NCI-H748 treated with DMSO at 0.1 percent for 48 hours (cell line): Measurements from ENCODE around the gene SULF2.

Experiments
- DNase-seq: peaks from one replicate; lab custom pipeline; 2025; lab: John Stamatoyannopoulos, UW

Gene SULF2

GRCh38 chr20:47711046-47711752 lies 74.1 kb downstream of the SULF2 start:
- no peak for DNase-seq

DNA sequence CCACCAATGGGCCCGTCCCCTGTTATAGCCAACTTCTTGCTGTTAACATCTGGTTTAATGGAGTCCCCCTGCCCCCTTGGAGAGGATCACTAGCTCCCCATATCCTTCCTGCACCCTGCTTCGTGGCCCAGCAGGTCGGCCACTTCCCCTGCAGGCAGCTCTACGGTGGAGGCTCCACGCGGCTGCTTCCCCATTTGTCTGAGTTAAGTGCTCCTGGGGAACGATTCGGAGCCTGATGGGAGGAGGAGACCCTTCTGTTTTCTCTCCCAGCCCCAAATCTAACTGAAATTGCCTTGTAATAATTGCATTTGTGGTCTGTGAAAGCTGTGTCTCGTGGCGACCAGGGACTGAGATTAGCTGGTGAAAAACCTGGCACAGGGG lies 74.6 kb downstream of the SULF2 start:
- no peak for DNase-seq

- no peak for DNase-seq
These were observed 76.1 kb downstream of the SULF2 start for GRCh38 chr20:47708953-47709833.

DNA sequence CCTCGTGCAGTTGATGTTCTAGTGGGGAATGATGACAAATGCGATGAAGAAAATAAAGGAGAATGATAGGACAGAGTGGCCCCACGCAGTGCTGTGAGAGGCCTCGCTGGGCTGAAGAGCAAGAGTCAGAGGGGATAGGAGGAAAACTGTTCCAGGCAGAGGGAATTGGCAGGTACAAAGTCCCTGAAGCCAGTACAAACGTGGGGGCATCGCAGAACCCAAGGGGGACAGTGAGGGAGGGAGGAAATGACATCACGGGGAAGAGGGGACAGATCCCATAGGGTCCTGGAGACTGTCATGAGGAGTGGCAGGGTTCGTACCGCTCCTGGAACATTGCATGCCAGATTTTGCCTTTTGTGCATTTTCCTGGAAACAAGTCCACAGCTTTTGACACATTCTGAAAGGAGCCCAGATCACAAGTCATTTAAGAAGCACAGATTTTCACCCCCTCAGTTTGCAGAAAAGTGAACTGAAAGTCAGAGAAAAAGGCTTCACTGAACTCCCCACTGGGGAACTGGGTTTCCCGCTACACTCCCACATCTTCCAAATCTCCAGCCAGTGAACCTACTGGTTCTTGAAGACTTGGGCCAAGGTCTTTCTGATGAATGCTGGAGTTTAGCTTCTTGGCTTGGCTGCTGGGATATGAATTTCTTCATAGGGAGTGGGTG lies 77.0 kb downstream of the SULF2 start:
- DNase-seq: no peak

DNA sequence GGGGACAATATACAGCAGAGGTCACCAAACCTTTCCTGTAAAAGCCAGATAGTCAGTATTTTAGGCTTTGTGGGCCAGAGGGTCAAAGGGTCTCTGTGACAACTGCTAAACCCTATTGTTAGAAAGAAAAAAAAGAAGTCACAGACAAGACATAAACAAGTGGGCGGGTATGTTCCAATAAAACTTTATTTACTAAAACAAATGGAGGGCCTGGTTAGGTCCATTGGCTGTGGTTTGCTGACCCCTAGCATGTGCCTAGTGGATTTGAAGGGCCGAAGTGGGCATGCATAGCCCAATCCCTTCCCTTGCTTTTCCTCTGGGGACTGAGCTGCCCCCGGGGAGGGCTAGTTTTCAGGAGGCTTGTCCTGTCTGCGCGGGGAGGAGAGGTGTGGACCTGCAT lies 78.9 kb downstream of the SULF2 start:
- no peak for DNase-seq

DNA sequence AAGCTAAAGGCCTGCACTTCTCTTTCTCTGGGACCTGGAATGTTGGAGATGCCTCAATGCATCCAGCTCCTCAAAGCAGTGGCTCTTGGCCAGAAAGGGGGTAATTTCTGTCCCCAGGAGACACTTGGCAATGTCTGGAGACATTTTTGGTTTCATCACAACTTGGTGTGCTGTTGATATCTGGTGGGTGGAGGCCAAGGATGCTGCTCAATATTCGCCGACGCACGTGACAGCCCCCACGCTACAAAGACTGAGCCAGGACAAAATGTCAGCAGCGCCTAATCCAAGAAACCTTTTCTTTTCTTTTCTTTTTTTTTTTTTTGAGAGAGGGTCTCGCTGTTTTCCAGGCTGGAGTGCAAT lies 79.8 kb downstream of the SULF2 start:
- DNase-seq: no peak

- no peak for DNase-seq
These were observed 80.4 kb downstream of the SULF2 start for GRCh38 chr20:47704746-47705496.

DNA sequence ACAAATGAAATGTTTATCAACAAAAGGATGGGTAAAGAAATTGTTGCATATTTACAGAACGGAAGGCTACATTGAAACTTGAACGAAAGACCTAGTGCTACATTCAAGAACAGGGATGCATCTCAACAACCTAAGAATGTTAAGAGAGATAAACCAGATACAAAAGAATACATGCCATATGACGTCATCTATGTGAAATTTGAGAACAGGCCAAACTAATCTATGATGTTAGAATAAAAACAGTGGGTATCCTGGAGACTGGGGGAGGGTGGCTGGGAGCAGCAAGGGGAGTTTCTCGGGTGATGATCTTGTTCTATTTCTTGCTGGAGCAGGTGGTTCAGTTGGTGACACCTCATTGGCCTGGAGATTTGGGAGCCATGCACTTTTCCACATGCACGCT lies 81.5 kb downstream of the SULF2 start:
- no peak for DNase-seq

- no peak for DNase-seq
These were observed 83.7 kb downstream of the SULF2 start for GRCh38 chr20:47701612-47702011.

- no peak for DNase-seq
These were observed 85.0 kb downstream of the SULF2 start for GRCh38 chr20:47700327-47700726.

- no peak for DNase-seq
These were observed 85.5 kb downstream of the SULF2 start for GRCh38 chr20:47699818-47700217.

- DNase-seq: no peak
These were observed 87.1 kb downstream of the SULF2 start for GRCh38 chr20:47698142-47698541.

DNA sequence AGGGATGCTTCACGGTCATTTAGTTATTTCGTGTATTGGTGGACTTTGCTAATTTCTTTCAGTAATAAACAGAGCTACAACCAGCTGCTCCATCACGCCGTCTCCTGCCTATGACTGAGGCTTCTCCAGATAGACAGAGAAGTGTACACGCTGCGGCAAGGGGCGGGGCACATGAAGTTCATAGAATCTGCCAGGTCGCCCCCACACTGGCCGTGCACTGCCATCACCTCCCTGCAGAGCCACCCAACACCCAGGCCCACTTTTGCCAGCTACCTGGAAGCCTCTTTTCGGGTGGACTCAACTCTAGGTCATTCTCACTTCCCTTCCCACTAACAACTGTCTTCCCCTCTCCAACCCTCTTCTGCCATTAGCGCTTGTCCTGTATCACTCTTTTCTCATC lies 88.4 kb downstream of the SULF2 start:
- no peak for DNase-seq

GRCh38 chr20:47694021-47694818 lies 91.1 kb downstream of the SULF2 start:
- no peak for DNase-seq

GRCh38 chr20:47691625-47692024 lies 93.7 kb downstream of the SULF2 start:
- DNase-seq: no peak

GRCh38 chr20:47689731-47690130 lies 95.5 kb downstream of the SULF2 start:
- DNase-seq: no peak

GRCh38 chr20:47688385-47689381 lies 96.6 kb downstream of the SULF2 start:
- DNase-seq: no peak

GRCh38 chr20:47687095-47687987 lies 97.9 kb downstream of the SULF2 start:
- DNase-seq: no peak

- no peak for DNase-seq
These were observed 98.7 kb downstream of the SULF2 start for GRCh38 chr20:47686545-47686944.
